Activated CD8-positive, alpha-beta memory T cell treated with anti-CD3 and anti-CD28 coated beads for 1 hour (primary cell): Measurements from ENCODE around the gene PTPRG.

Experiments
- DNase-seq, 2 donors: peaks; one replicate each; pipeline ENCODE4 v3.0.0-alpha.2; 2020; ENCODE audit warnings: low read depth in 1 of 2; ENCODE audit errors: extremely low read depth in 1 of 2

The PTPRG gene

DNA sequence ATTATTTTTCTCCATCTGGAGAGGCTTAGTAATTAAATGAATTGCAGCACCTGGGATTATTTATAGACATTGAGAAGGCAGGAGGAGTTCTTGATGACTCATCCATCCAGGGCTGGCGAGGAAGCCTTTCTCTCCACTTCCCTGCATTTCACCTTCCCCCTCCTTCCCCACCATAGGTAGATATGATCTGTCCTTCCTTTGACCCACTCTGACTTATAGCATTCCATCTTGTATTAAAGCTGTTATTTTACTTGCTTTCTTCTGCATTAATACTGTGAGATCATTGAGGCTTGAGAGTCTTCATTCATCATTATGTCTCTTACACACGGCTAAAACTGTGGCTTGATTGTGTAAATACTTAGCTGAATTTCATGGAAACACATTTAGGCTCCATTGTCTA lies 523.2 kb downstream of the PTPRG start:
- DNase-seq, result no peak

- no peak for DNase-seq
These were observed 527.2 kb downstream of the PTPRG start for GRCh38 chr3:62088472-62089104.

DNA sequence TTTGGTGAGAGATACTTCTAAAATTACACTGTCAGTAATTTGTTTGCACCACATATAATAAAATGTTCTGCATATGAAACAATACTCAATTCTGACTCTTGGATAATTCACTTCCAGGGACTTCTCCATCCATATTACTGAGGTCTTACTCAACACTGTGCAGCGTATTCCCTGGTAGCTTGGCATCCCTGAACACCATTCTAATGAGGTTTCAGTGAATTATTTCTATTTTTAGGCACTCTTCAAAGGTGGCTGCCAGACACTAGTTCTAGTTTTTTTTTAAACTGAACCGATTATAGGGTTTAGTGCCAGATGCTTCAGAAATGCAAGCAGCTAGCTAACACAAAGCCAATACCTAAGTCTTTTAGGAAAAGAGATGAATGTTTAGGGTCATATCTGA lies 528.7 kb downstream of the PTPRG start:
- no peak for DNase-seq

DNA sequence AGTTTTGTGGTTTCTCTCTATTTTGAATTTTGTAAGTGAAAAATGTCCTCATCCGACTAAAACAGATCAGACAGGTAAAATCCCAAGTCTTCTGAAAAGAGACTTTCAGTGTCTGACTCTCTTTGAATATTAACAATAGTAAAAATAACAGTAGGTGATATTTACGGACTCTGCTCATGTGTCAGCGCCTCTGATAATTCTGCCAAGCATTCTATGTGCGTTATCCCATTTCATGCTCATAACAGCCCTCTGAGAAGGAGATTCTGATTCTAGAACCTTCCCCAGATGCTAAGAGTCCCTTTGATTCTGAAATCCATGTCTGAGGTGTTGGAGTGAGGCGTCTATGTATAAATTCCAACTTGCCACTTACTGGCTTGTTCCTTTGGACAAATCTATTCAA lies 529.1 kb downstream of the PTPRG start:
- no peak for DNase-seq

- no peak for DNase-seq
These were observed 531.7 kb downstream of the PTPRG start for GRCh38 chr3:62093025-62093424.

DNA sequence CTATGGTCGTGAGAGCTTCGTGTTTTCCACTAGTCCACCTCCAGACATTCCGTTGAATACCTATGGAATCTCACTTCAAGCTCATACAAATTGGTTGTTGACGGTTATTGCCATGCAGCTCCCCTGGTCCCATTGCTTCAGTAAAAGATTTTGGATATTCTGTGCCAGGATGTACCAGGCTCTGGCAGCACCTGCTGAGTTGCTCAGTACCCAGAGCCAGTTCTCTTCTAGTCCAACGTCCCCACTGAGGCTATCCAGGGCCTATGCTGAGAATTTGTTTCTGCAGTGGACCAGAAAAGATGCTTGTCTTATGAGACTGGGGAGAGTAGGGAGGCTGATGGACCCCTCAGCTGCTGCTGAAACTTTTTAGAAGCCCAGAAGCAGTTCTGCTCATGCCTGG lies 533.1 kb downstream of the PTPRG start:
- no peak for DNase-seq

DNA sequence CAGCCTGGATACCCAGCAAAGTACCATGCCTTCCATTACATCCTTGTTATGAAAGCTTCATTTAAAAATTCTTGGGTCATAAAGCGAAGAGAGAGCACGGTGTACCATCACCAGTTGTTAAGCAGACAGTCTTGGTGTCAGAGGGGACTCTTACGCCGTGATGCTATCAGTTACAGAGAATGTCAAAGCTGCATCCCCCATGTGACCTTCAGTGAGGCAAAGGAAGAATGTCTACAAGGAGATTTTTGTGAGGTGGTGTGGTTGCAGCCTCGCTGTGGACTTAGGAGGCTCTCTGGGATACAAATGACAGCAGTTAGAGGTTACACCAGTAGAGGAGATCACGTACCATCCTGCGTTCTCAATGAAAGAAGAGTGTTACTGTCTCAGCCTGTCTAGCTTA lies 533.7 kb downstream of the PTPRG start:
- no peak for DNase-seq

DNA sequence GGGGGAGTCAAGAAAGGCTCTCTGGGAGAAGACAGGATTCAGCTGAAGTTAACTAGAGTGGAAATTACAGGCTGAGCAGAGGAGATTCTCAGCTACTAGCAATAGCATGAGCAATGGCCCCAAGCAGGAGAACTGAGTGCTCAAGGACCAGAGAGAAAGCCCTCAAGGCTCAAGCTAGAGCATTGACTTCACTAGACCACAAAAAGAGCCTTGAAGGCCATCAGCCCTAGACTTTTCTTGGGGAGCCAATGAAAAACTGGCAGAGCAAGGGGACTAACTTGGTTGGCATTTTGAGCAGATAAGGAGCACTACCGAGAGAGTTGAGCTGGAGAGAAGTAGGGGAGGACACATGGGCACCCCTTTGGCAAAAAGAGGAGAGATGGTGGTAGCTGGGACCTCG lies 534.4 kb downstream of the PTPRG start:
- no peak for DNase-seq

DNA sequence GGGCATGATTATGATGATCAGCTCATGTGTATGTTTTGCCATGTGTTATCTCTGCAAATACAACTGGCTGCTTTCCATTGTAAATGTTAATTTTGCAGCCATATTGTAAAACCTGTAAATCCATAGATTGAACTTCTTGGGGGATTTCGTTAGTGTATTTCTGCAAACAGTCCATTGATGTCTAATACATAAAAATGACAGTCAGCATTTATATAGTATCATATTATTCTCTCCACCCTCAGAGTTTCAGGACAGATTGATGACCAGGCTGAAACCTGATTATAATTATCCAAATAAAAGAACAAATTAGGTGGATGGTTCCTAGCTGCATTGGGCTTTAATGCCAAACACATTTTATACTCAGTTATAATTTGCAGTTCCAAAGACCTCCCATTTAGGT lies 535.1 kb downstream of the PTPRG start:
- DNase-seq, result no peak

- no peak for DNase-seq
These were observed 535.8 kb downstream of the PTPRG start for GRCh38 chr3:62097121-62097520.

DNA sequence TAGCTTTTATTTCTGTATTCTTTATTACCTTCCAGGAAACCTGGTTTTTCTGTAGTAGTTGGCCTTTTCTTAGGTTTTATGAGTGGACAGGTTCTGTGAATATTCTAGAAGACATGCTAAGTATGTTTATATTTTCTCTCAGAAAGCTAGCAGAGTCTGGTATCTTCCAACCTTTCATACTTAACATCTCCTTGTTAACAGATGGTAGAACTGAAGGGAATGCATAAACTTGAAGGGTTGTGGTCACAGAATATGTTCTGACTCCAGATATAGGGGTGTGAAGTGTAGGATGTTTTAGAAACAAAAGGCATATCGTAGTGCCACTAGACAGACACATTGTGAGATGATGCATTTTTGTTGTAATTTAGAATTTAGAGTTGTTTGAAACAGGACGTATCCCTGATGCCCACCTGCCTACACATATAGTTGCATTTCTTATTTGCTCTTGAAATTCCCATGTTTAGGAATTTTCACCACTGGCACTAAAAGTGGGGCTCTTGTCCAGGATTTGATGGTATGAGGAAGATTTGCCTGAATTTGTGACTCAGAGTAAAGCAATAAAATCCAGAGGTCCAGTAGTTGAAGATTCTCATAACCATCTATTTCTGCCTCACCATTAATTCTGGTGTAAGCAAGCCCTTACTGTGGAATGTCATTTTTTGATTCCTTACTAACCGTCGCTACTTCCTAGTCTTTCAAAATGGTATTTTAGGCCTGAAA lies 537.4 kb downstream of the PTPRG start:
- DNase-seq, result no peak

- DNase-seq, result no peak
These were observed 539.1 kb downstream of the PTPRG start for GRCh38 chr3:62100282-62100989.

- no peak for DNase-seq
These were observed 540.1 kb downstream of the PTPRG start for GRCh38 chr3:62101488-62101887.

- no peak for DNase-seq
These were observed 542.2 kb downstream of the PTPRG start for GRCh38 chr3:62103531-62103930.

GRCh38 chr3:62109534-62109933 lies 548.2 kb downstream of the PTPRG start:
- DNase-seq, result no peak

DNA sequence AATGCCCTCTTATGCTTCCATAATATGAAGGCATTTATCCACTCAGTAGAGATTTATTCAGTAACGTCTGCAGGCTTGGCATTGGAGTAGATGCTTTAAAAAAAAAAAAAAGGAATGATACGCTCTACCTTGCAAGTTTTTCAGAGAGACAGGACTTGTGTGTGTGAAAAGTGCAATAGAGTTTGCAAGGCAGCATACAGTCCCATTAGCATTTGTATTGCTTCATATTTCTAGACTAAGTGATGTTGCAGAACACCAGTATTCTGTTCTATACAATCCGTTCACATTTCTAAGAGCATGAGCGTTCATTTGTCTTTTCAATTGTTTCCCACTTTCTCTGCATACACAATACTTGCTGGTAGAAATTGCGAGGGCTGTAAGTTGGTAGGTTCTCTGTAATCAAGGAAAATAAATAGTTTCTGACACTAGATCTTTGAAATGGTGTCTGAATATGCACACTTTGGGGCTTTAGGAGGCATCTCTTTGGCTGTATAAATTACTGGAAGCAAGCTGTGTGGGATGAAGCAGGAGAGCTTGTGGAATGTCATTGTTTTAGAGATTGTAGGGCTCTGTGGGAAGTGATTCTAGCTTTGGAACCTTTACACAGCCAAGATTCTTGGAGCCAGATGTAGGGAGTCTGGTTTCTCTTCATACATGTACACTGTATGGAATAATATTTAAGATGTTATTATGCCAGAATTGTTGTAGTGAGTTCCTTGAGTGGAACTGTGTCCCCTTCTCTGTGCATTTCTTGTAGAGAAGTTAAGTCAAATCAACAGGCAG lies 549.3 kb downstream of the PTPRG start:
- DNase-seq, result no peak

GRCh38 chr3:62113092-62113491 lies 551.7 kb downstream of the PTPRG start:
- DNase-seq, result no peak

DNA sequence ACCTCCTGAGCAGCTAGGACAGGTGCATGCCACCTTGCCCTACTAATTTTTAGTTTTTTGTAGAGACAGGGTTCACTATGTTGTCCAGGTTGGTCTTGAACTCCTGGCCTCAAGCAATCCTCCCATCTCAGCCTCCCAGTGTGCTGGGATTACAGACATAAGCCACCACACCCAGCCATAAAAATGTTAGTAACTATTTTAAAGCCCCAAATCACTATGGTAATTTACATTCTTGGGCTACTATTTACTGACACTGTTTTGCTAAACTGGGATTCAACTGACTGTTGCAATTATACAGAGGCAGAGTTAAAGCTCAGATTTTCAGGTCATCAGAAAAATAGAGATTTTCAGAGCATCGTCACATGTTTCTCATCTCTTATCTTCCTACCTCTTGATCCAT lies 553.4 kb downstream of the PTPRG start:
- DNase-seq, result no peak

DNA sequence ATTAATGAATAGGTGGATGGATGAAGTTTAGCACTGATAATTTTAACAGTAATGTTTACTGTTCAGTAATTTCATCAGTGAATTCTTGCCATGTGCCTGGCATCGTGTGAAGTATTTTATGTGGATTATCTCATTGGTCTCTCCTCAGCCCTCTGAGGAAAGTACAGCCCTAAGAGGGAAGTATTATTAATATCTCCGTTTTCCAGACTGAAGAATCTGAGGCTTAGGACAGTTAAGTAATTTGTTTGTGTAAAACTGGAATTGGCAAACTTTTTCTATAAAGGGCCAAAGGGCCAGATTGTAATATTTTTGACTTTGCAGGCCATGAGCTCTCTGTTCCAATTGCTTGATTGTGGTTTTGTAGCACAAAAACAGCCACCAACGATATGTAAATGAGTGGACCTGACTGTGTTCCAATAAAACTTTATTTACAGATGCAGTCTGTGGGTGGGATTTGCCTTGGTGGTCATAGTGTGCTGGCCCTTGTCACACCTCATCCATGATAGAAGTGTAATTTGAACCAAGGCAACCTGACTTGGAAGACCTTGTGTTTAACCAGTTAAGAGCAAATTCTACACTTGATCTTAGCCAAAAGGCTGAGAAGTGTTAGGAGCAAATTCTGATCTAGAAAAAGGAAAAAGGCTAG lies 556.7 kb downstream of the PTPRG start:
- no peak for DNase-seq

DNA sequence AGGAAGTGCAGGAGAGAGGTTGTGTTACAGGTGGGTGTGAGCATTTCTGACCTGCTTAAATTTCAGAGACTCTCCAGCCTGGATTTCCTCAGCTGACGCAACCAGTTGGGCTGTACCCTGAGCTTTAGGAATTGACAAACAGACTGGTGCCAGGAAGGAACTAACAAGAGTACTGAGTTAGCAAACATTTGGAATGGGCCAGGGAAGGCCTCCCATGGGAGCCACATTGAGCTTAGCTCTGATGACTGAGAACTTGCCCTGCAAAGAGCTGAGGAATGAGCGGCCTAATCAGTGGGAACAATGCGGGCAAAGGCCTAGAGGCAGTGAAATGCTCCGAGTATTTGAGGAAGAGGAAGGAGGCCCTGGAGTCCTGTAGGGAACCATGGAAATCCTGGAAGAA lies 557.8 kb downstream of the PTPRG start:
- DNase-seq, result no peak

GRCh38 chr3:62122819-62123218 lies 561.4 kb downstream of the PTPRG start:
- DNase-seq, result no peak
